SH-SY5Y (cell line): ENCODE measurements around the gene ARMC7.

Experiments used
- GATA2 ChIP-seq: IDR thresholded peaks from 2 replicates; pipeline ENCODE4 v1.6.1; 2011; ENCODE audit warnings: mild to moderate bottlenecking, low read depth, low read length
- GATA3 ChIP-seq: IDR thresholded peaks from 2 replicates; pipeline ENCODE4 v1.6.1; 2011; ENCODE audit warnings: low read depth, mild to moderate bottlenecking, low read length, moderate library complexity

GRCh38 chr17:75061055-75061438 is 48.7 kb upstream of the ARMC7 start:
- no peak for TF ChIP-seq GATA2
- no peak for TF ChIP-seq GATA3
